Measurements from ENCODE around the gene ZNF385B. TPM values are rescaled to one million over a fixed set of nuclear protein-coding genes. Genes with fewer than 3 reads are reported as not detected.

Gene ZNF385B
- total RNA-seq, 1 experiment from 2014 or later, result 0.77 TPM

- H3K9me3 Mint-ChIP-seq (ENCODE audit: unreplicated experiment), result peaks cover 9% of the 10 kb centered on the region
- Histone ChIP-seq H3K4me3 (ENCODE audit: low read depth, low read length) (no peak overlapping the region), H3K9me3 (no peaks in the 10 kb centered on the region; the same call in 1 of the 2 replicates), H3K27me3 (replicated peaks; ENCODE audit: control insufficient read depth, insufficient read depth, low read length) (no peaks in the 10 kb centered on the region), H3K36me3 (ENCODE audit: control insufficient read depth, insufficient read depth, low read length) (no peaks in the 10 kb centered on the region), H3K4me1 (no peaks in the 10 kb centered on the region)
- H3K36me3 Mint-ChIP-seq (ENCODE audit: insufficient read depth, unreplicated experiment), result no peaks in the 10 kb centered on the region
- H3K4me1 Mint-ChIP-seq (ENCODE audit: low read depth, unreplicated experiment), result no peaks in the 10 kb centered on the region
- no peak for TF ChIP-seq CTCF (IDR thresholded peaks at IDR 0.05; ENCODE audit: insufficient read depth in 1 of 2, low read depth in 1 of 2, low read length in 1 of 2, severe bottlenecking in 1 of 2, unreplicated experiment in 1 of 2)
- POLR2A ChIA-PET, result no interaction called here
- DNase-seq, result no peak
- CTCF ChIA-PET, result no interaction called here
- no TSS peak for BruUV-seq (replicated peaks)
- intact Hi-C loops (cut with micrococcal nuclease; ENCODE audit: unreplicated experiment), result no loop called here
- H3K27me3 Mint-ChIP-seq (ENCODE audit: insufficient read depth, unreplicated experiment), result no peaks in the 10 kb centered on the region
- no peak overlapping the region for H3K4me3 Mint-ChIP-seq (ENCODE audit: unreplicated experiment)
- no peak overlapping the region for H3K27ac Mint-ChIP-seq (ENCODE audit: unreplicated experiment)
Measured at GRCh38 chr2:179551539-179552045, 309.8 kb downstream of the ZNF385B start.

- no TSS peak for BruUV-seq (replicated peaks)
- Mint-ChIP-seq H3K36me3 (ENCODE audit: insufficient read depth, unreplicated experiment) (no peaks in the 10 kb centered on the region), H3K9me3 (ENCODE audit: unreplicated experiment) (peaks cover 9% of the 10 kb centered on the region), H3K27me3 (ENCODE audit: insufficient read depth, unreplicated experiment) (no peaks in the 10 kb centered on the region), H3K27ac (ENCODE audit: unreplicated experiment) (no peak overlapping the region), H3K4me1 (ENCODE audit: low read depth, unreplicated experiment) (no peaks in the 10 kb centered on the region), H3K4me3 (ENCODE audit: unreplicated experiment) (no peak overlapping the region)
- Histone ChIP-seq H3K9me3 (no peaks in the 10 kb centered on the region; the same call in 1 of the 2 replicates), H3K4me1 (no peaks in the 10 kb centered on the region), H3K36me3 (ENCODE audit: control insufficient read depth, insufficient read depth, low read length) (no peaks in the 10 kb centered on the region), H3K27me3 (replicated peaks; ENCODE audit: control insufficient read depth, insufficient read depth, low read length) (no peaks in the 10 kb centered on the region), H3K4me3 (ENCODE audit: low read depth, low read length) (no peak overlapping the region)
- ChIA-PET CTCF (no interaction called here), POLR2A (no interaction called here)
- DNase-seq, result no peak
- intact Hi-C loops (cut with micrococcal nuclease; ENCODE audit: unreplicated experiment), result no loop called here
- TF ChIP-seq CTCF (IDR thresholded peaks at IDR 0.05; ENCODE audit: insufficient read depth in 1 of 2, low read depth in 1 of 2, low read length in 1 of 2, severe bottlenecking in 1 of 2, unreplicated experiment in 1 of 2), result no peak
Measured at GRCh38 chr2:179550849-179551248, 310.6 kb downstream of the ZNF385B start.

GRCh38 chr2:179550214-179550613 is 311.2 kb downstream of the ZNF385B start:
- Mint-ChIP-seq H3K36me3 (ENCODE audit: insufficient read depth, unreplicated experiment) (no peaks in the 10 kb centered on the region), H3K27ac (ENCODE audit: unreplicated experiment) (no peak overlapping the region), H3K9me3 (ENCODE audit: unreplicated experiment) (peaks cover 9% of the 10 kb centered on the region), H3K27me3 (ENCODE audit: insufficient read depth, unreplicated experiment) (no peaks in the 10 kb centered on the region), H3K4me1 (ENCODE audit: low read depth, unreplicated experiment) (no peaks in the 10 kb centered on the region), H3K4me3 (ENCODE audit: unreplicated experiment) (no peak overlapping the region)
- Histone ChIP-seq H3K4me1 (no peaks in the 10 kb centered on the region), H3K9me3 (no peaks in the 10 kb centered on the region; the same call in 1 of the 2 replicates), H3K36me3 (ENCODE audit: control insufficient read depth, insufficient read depth, low read length) (no peaks in the 10 kb centered on the region), H3K27me3 (replicated peaks; ENCODE audit: control insufficient read depth, insufficient read depth, low read length) (no peaks in the 10 kb centered on the region), H3K4me3 (ENCODE audit: low read depth, low read length) (no peak overlapping the region)
- TF ChIP-seq CTCF (IDR thresholded peaks at IDR 0.05; ENCODE audit: insufficient read depth in 1 of 2, low read depth in 1 of 2, low read length in 1 of 2, severe bottlenecking in 1 of 2, unreplicated experiment in 1 of 2), result no peak
- DNase-seq, result no peak
- intact Hi-C loops (cut with micrococcal nuclease; ENCODE audit: unreplicated experiment), result no loop called here
- BruUV-seq (replicated peaks), result no TSS peak
- POLR2A ChIA-PET, result no interaction called here
- CTCF ChIA-PET, result no interaction called here

Data from Caco-2 (cell line).